PC-9 (cell line): ENCODE measurements around the gene SLC1A5. TPM values are rescaled to one million over a fixed set of nuclear protein-coding genes. Genes with fewer than 3 reads are reported as not detected.

ENCODE experiments used
- BruUV-seq: library from RNA; stranded (reverse); fragments of 400-500 nt; replicated peaks from 2 replicates; lab custom pipeline; 2021; lab: Mats Ljungman, UMichigan
- CTCF ChIA-PET: fragments of 300-600 bp; sonication (Branson Sonifier 250); formaldehyde crosslinking; loops from one replicate; lab custom pipeline; 2022; ENCODE audit warnings: antibody characterized with exemption; lab: Charles Lee
- POLR2A ChIA-PET: fragments of 300-600 bp; sonication (Branson Sonifier 250); formaldehyde crosslinking; loops from one replicate; lab custom pipeline; 2022; ENCODE audit warnings: antibody characterized with exemption; ENCODE audit not compliant: unreplicated experiment; lab: Charles Lee
- DNase-seq, 2 experiments: peaks; one replicate each; pipeline versions ENCODE4 v3.0.0 to v3.0.0-alpha.2; 2015 to 2022; ENCODE audit warnings: mixed read lengths in 1 of 2
- H2AFZ ChIP-seq: fragments of 200-600 bp; sonication (generic); 2 replicates; pipeline ENCODE4 v1.8.1; 2017; ENCODE audit warnings: antibody characterized with exemption
- H3F3A ChIP-seq: fragments of 200-600 bp; sonication (generic); 2 replicates; pipeline ENCODE4 v1.8.1; 2017; ENCODE audit warnings: antibody characterized with exemption, mild to moderate bottlenecking, low read depth; ENCODE audit not compliant: insufficient read depth
- H3K27ac ChIP-seq: fragments of 200-600 bp; sonication (generic); 2 replicates; pipeline ENCODE4 v1.6.1; 2016; ENCODE audit warnings: mixed run types
- H3K27me3 ChIP-seq: fragments of 200-600 bp; sonication (generic); 2 replicates; pipeline ENCODE4 v1.6.1; 2016; ENCODE audit warnings: low read depth, mixed run types; ENCODE audit not compliant: insufficient read depth
- H3K36me3 ChIP-seq: fragments of 200-600 bp; sonication (generic); 2 replicates; pipeline ENCODE4 v1.6.1; 2016; ENCODE audit warnings: low read depth, mixed run types
- H3K4me1 ChIP-seq: fragments of 200-600 bp; sonication (generic); replicated peaks from 2 replicates; pipeline ENCODE4 v1.6.1; 2016; ENCODE audit warnings: mixed run types; ENCODE audit not compliant: insufficient read depth
- H3K4me2 ChIP-seq: fragments of 200-600 bp; sonication (generic); 2 replicates; pipeline ENCODE4 v1.6.1; 2017; ENCODE audit warnings: mixed run types
- H3K4me3 ChIP-seq: fragments of 200-600 bp; sonication (generic); 2 replicates; pipeline ENCODE4 v1.6.1; 2016; ENCODE audit warnings: mixed run types
- H3K79me2 ChIP-seq: fragments of 200-600 bp; sonication (generic); 2 replicates; pipeline ENCODE4 v1.6.1; 2017; ENCODE audit warnings: low read depth, mixed run types
- H3K9me2 ChIP-seq: fragments of 200-600 bp; sonication (generic); 2 replicates; pipeline ENCODE4 v1.8.1; 2017; ENCODE audit warnings: mild to moderate bottlenecking; ENCODE audit not compliant: insufficient read depth
- H3K9me3 ChIP-seq: fragments of 200-600 bp; sonication (generic); 2 replicates; pipeline ENCODE4 v1.8.1; 2016; ENCODE audit warnings: low read depth; ENCODE audit not compliant: insufficient read depth
- H4K20me1 ChIP-seq: fragments of 200-600 bp; sonication (generic); 2 replicates; pipeline ENCODE4 v1.8.1; 2017; ENCODE audit not compliant: insufficient read depth
- EZH2 ChIP-seq: fragments of 200-600 bp; sonication (generic); IDR thresholded peaks from 2 replicates; pipeline ENCODE4 v1.8.0; 2017; ENCODE audit warnings: antibody characterized with exemption, low read depth
- intact Hi-C: fragments of 100-400 bp; cut with micrococcal nuclease; formaldehyde crosslinking; loops from one replicate; pipeline ENCODE4 v1.10.0; 2022; ENCODE audit not compliant: unreplicated experiment
- total RNA-seq: library from RNA; stranded (reverse); gene quantifications from 2 replicates; pipeline ENCODE4 v1.2.3, GENCODE V29; 2021
- TF ChIP-seq, protein P1 (sequence below): fragments of 200-600 bp; sonication (generic); conservative IDR thresholded peaks from 2 replicates; pipeline ENCODE4 v1.6.1; 2017; ENCODE audit warnings: mixed run types, antibody characterized with exemption, mild to moderate bottlenecking, moderate library complexity

Gene SLC1A5
- total RNA-seq, 1 experiment from 2014 or later: 264 TPM

DNA sequence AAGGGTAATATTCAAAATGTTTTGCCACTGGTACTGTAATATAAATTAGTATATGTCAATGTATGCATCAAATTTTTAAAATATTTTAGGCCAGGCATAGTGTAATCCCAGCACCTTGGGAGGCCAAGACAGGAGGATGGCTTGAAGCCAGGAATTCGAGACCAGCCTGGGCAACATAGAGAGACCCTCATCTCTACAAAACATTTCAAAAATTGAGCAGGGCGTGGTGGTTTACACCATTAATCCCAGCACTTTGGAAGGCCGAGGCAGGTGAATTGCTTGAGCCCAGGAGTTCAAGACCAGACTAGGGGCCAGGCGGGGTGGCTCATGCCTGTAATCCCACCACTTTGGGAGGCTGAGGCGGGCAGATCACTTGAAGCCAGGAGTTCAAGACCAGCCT is 28.0 kb downstream of the SLC1A5 start:
- no peaks in the 10 kb centered on the region for H3K9me3 ChIP-seq
- ChIA-PET POLR2A (no interaction called here), CTCF (no interaction called here)
- BruUV-seq: no TSS peak
- no peak overlapping the region for H3K4me3 ChIP-seq
- no peaks in the 10 kb centered on the region for H3K27me3 ChIP-seq
- H2AFZ ChIP-seq: no peak overlapping the region
- no peaks in the 10 kb centered on the region for H3K79me2 ChIP-seq
- DNase-seq: no peak
- no peaks in the 10 kb centered on the region for H3K36me3 ChIP-seq
- TF ChIP-seq, protein P1, sequence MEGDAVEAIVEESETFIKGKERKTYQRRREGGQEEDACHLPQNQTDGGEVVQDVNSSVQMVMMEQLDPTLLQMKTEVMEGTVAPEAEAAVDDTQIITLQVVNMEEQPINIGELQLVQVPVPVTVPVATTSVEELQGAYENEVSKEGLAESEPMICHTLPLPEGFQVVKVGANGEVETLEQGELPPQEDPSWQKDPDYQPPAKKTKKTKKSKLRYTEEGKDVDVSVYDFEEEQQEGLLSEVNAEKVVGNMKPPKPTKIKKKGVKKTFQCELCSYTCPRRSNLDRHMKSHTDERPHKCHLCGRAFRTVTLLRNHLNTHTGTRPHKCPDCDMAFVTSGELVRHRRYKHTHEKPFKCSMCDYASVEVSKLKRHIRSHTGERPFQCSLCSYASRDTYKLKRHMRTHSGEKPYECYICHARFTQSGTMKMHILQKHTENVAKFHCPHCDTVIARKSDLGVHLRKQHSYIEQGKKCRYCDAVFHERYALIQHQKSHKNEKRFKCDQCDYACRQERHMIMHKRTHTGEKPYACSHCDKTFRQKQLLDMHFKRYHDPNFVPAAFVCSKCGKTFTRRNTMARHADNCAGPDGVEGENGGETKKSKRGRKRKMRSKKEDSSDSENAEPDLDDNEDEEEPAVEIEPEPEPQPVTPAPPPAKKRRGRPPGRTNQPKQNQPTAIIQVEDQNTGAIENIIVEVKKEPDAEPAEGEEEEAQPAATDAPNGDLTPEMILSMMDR: no peak
- no peak for TF ChIP-seq EZH2
- H3K27ac ChIP-seq: no peak overlapping the region
- peaks cover 35% of the 10 kb centered on the region; the same call in 1 of the 2 replicates for H3F3A ChIP-seq
- intact Hi-C loops: no loop called here
- peaks cover 9% of the 10 kb centered on the region; the same call in 1 of the 2 replicates for H3K4me1 ChIP-seq
- no peak overlapping the region for H3K4me2 ChIP-seq
- peaks cover 7% of the 10 kb centered on the region; the same call in 1 of the 2 replicates for H4K20me1 ChIP-seq
- no peaks in the 10 kb centered on the region for H3K9me2 ChIP-seq

DNA sequence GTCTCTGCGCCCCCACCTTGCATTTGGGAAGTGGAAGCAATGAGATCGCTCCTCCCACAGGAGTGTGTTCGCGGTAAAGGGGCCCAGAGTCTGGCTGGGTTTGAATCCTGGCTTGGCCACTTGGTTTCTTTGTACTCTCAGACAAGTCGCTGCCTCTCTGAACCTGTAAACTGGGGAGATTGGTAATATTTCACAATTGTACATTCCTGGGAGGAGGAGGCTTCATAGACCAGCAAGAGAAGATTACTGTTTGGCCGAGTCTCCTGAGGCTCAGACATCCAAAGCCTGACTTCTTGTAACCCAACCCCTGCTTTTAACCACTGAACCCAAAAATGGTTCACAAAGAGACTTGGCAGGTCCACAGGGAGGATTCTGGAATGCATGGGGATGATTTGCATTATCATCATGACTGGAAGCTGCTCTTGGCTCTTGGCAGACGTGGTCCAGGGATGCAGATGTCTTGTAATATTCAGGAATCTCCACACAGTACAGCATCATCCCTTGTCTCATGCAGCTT is 28.5 kb downstream of the SLC1A5 start:
- H3K27me3 ChIP-seq: no peaks in the 10 kb centered on the region
- no peaks in the 10 kb centered on the region for H3K79me2 ChIP-seq
- no peaks in the 10 kb centered on the region for H3K9me2 ChIP-seq
- TF ChIP-seq, protein P1: no peak
- no peak for TF ChIP-seq EZH2
- H2AFZ ChIP-seq: no peak overlapping the region
- peaks cover 6% of the 10 kb centered on the region; the same call in 1 of the 2 replicates for H3K4me1 ChIP-seq
- no peaks in the 10 kb centered on the region for H3K9me3 ChIP-seq
- DNase-seq: no peak
- no peaks in the 10 kb centered on the region for H3K36me3 ChIP-seq
- H3K4me2 ChIP-seq: no peak overlapping the region
- peaks cover 7% of the 10 kb centered on the region; the same call in 1 of the 2 replicates for H4K20me1 ChIP-seq
- H3K27ac ChIP-seq: no peak overlapping the region
- BruUV-seq: no TSS peak
- ChIA-PET CTCF (interaction anchor here (0.7 kb wide), 1 partner anchor 243 kb away, joined by 4 read pairs; no protein-coding TSS in a partner anchor), POLR2A (no interaction called here)
- intact Hi-C loops: loop anchor here (10.0 kb wide), 2 partner anchors 235 to 275 kb away; no protein-coding TSS in a partner anchor
- no peak overlapping the region for H3K4me3 ChIP-seq
- H3F3A ChIP-seq: peaks cover 36% of the 10 kb centered on the region; the same call in 1 of the 2 replicates

DNA sequence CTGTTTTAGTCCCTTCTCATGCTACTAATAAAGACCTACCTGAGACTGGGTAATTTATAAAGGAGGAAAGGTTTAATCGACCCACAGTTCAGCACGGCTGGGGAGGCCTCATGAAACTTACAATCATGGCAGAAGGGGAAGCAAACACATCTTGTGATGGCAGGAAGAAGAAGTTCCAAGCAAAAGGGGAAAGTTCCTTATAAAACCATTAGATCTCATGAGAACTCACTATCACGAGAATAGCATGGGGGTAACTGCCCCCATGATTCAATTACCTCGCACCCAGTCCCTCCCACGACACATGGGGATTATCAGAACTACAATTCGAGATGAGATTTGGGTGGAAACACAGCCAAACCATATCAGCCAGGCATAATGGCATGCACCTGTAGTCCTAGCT is 29.2 kb downstream of the SLC1A5 start:
- BruUV-seq: no TSS peak
- Histone ChIP-seq H3K79me2 (no peaks in the 10 kb centered on the region), H3K9me3 (no peaks in the 10 kb centered on the region), H3K4me1 (no peaks in the 10 kb centered on the region), H3F3A (peaks cover 37% of the 10 kb centered on the region; the same call in 1 of the 2 replicates), H2AFZ (no peak overlapping the region), H3K4me2 (no peak overlapping the region), H3K36me3 (no peaks in the 10 kb centered on the region), H3K27ac (no peak overlapping the region), H3K9me2 (no peaks in the 10 kb centered on the region), H3K27me3 (no peaks in the 10 kb centered on the region), H4K20me1 (peaks cover 7% of the 10 kb centered on the region; the same call in 1 of the 2 replicates), H3K4me3 (no peak overlapping the region)
- TF ChIP-seq, protein P1: no peak
- TF ChIP-seq EZH2: no peak
- DNase-seq: no peak
- CTCF ChIA-PET: interaction anchor here (0.7 kb wide), 1 partner anchor 244 kb away, joined by 4 read pairs; no protein-coding TSS in a partner anchor
- intact Hi-C loops: loop anchor here (10.0 kb wide), 2 partner anchors 236 to 276 kb away; no protein-coding TSS in a partner anchor
- POLR2A ChIA-PET: no interaction called here
